Hematopoietic multipotent progenitor cell treated with erythropoietin and hydrocortisone succinate and interleukin-3 and kit ligand, for 17 days (in vitro differentiated cells): ENCODE measurements around the gene RYR1.
"Not testable (repeated sequence)": the region's sequence is repeated elsewhere in the genome, so short reads cannot be mapped to it uniquely, and the experiment has no call there.

Experiments used
- DNase-seq: peaks from one replicate; pipeline ENCODE4 v3.0.0-alpha.2; 2015; ENCODE audit warnings: low spot score

RYR1 gene

DNA sequence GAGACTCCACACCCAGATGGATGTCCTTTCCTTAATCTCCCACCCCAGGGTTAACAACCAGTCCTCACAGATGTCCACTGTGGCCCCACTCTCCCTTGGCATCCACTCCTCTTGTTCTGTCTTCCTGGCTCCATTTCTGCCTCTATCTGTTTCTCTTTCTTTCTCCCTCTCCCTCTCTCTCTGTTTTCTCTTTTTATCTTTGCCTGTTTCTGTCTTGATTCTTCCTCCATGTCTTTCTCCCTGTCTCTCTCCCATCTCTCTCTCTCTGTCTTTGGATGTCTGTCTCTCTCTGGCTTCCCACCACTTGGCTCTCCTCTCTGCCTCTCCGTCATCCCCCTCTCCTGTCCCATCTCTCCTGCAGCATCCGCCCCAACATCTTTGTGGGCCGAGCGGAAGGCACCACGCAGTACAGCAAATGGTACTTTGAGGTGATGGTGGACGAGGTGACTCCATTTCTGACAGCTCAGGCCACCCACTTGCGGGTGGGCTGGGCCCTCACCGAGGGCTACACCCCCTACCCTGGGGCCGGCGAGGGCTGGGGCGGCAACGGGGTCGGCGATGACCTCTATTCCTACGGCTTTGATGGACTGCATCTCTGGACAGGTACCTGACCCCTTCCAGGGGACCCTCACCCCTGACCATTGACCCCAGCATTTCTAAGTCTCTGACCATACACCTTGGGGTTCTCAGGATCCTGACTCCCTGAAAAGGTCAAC is 24.4 kb downstream of the RYR1 start:
- no peak for DNase-seq

DNA sequence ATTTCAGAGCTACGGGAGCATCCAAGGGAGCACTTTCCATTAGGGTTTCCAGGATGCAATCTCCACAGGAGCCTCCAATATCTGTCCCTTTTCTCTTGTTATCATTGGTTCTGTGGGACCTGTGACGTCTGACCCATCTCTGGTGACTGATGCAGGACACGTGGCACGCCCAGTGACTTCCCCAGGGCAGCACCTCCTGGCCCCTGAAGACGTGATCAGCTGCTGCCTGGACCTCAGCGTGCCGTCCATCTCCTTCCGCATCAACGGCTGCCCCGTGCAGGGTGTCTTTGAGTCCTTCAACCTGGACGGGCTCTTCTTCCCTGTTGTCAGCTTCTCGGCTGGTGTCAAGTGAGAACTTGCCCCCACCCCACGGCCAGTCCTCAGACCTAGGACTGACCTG is 25.5 kb downstream of the RYR1 start:
- no peak for DNase-seq

DNA sequence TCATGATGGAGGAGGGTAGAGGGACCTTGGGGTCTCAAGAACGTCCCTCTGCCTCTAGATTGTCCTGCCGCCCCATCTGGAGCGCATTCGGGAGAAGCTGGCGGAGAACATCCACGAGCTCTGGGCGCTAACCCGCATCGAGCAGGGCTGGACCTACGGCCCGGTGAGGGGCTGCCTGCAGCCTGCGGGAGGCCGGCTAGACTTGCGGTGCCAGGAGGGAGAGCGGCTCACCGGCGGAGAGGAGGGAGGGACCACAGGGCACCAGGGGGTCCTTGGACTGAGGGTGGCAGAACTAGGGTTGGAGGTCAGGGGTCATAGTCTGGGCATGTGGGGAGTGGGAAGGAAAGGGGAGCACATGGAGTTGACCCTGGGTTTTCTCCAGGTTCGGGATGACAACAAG is 29.9 kb downstream of the RYR1 start:
- DNase-seq = no peak

DNA sequence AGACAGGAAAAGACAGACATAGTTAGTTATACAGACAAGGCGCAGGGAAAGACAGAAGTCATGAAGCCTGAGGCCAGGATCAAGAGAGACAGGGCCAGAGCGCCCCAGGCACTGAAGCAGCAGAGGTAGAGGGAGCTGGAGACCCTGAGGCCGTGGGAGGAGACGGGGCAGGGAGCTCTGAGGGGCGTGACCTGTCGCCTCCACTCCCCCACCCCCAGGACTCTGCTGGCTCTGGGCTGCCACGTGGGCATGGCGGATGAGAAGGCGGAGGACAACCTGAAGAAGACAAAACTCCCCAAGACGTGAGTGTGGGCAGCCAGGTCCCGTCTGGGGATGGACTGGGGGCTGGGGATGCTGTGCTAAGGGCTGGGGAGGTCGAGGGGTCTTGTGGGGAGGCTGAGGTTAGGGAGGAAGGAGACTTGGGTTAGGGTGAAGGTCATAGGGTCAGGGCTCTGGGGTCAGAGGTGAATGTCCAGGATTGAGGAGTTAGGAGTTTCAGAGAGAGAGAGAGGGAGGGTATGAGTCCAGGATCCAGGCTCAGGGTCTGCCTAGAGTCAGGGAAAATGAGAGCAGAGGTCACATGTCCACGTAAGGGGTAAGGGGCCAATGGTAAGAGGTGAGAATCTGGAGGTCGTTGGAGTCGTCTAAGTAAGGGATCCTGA is 31.1 kb downstream of the RYR1 start:
- DNase-seq = no peak

DNA sequence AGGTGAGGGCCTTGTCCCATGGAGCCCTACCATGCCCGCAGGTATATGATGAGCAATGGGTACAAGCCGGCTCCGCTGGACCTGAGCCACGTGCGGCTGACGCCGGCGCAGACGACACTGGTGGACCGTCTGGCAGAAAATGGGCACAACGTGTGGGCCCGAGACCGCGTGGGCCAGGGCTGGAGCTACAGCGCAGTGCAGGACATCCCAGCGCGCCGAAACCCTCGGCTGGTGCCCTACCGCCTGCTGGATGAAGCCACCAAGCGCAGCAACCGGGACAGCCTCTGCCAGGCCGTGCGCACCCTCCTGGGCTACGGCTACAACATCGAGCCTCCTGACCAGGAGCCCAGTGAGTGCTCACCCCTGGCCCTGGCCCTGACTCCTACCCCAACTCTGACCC is 32.6 kb downstream of the RYR1 start:
- no peak for DNase-seq

DNA sequence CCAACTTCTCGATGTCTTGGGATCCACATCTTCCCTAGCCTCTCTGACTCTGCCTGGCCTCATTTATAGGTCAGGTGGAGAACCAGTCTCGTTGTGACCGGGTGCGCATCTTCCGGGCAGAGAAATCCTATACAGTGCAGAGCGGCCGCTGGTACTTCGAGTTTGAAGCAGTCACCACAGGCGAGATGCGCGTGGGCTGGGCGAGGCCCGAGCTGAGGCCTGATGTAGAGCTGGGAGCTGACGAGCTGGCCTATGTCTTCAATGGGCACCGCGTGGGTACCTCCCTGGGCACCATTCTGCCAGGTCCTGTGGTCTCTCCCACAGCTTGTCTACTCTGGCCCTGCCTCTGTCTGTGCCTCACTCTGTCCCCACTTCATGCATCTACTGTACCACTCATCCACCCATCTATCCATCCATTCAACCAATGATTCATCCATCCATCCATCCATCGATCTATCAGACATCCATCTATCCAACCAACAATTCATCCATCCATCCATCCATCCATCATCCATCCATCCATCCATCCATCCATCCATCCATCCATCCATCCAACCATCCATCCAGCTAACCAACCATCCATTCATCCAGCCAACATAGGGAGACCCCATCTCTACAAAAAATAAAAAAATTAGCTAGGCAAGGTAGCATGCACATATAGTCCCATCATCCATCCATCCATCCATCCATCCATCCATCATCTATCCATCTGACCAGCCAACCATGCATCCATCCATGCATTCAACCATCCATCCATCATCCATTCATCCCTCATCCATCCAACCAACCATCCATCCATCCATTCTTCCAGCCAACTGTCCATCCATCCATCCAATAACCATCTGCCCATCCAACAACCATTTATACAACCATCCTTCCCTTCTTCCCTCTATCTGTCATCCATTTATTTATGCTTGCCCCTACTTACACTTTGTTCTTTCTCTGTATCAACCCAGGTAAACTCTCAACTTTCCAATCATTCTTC is 34.3 kb downstream of the RYR1 start:
- no peak for DNase-seq

DNA sequence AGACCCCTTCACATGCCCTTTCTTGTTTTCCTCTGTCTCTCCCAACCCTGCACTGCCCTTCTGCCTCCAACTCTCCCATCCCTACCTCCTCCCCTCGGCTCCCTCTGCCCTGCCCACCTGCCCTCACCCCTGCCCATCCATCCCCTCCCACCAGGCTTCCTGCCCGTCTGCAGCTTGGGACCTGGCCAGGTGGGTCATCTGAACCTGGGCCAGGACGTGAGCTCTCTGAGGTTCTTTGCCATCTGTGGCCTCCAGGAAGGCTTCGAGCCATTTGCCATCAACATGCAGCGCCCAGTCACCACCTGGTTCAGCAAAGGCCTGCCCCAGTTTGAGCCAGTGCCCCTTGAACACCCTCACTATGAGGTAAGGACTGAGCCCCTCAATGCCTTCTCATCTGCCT is 35.7 kb downstream of the RYR1 start:
- no peak for DNase-seq

DNA sequence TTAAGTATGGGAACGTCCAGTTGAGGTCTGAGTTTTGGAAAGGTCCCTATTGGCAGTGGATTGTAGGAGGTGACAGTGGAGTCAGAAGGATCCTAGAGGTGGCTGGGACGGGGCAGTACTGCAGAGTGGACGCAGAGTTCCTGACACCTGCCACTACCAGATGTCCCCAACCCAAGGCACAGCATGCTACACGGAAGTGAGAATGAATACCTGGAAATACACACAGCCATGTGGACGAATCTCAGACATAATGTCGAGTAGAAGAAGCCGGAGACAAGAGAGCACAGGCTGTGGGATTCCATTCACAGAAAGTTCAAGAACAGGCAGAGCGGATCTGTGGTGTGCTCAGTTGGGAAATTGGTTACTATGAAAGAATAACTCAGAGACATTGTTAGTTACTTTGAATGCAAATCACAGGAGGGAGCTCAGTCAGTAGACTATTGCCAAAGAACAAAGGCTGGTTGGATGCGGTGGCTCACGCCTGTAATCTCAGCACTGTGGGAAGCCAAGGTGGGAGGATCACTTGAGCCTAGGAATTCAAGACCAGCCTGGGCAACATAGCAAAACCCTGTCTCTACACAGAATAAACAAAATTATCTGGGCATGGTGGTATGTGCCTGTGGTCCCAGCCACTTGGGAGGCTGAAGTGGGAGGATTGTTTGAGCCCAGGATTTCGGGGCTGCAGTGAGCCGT is 37.4 kb downstream of the RYR1 start:
- DNase-seq = no peak

DNA sequence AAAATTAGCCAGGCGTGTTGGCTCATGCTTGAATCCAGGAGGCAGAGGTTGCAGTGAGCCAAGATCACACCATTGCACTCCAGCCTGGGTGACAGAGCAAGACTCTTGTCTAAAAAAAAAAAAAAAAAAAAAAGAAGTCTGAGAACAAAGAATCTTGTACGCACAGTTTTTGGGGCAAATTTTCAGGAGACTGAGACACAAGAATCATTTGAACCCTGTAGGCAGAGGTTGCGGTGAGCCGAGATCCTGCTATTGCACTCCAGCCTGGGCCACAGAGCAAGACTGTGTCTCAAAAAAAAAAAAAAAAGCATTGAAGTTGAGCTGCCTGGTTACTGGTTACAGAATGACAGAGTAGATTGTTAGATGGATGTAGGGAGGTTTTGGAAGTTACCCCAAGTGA is 39.2 kb downstream of the RYR1 start:
- not testable (repeated sequence) for DNase-seq

DNA sequence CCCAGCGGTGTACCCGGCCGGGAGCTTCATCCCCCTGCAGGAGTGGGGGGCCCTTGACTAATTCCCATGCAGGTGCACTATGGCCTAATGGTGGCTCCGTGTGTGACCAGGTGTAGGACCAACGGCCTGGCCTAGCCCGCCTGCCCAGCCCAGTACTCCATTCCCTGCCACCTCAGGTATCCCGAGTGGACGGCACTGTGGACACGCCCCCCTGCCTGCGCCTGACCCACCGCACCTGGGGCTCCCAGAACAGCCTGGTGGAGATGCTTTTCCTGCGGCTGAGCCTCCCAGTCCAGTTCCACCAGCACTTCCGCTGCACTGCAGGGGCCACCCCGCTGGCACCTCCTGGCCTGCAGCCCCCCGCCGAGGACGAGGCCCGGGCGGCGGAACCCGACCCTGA is 39.7 kb downstream of the RYR1 start:
- DNase-seq = no peak

DNA sequence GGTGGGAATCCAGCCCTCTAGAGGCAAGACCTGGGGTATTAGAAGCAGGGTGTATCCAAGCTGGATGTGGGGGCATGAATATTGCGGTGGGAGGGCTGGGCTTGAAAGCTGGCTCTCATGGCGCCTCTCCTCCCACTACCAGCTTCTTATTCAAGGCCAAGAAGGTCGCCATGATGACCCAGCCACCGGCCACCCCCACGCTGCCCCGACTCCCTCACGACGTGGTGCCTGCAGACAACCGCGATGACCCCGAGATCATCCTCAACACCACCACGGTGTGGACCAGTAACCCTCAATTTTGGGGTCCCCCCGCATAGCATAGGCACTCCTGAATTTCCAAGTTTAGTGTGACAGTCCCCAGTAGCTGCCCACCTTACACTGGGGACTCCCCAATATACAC is 41.7 kb downstream of the RYR1 start:
- no peak for DNase-seq

DNA sequence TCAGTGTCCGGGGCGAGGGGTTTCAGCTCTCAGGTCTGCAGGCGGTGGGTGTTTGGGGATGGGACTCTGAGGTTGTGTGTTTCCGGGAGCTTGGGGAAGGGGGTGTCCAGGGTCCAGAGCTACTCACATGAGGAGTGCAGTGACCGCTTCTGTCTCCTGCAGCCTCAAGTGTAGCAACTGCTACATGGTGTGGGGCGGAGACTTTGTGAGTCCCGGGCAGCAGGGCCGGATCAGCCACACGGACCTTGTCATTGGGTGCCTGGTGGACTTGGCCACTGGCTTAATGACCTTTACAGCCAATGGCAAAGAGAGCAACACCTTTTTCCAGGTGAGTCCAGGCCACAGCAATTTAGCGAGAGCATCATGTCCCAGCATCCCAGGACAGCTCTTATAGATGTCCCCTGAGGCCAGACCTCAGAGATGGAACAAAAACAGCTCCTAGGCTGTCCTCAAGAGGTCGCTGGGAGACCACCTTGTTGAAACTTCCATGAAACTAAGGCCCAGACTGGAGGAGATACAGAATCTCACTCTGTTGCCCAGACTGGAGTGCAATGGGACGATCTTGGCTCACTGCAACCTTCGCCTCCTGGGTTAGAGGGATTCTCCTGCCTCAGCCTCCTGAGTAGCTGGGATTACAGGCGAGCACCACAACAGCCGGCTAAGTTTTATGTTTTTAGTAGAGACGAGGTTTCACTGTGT is 44.9 kb downstream of the RYR1 start:
- DNase-seq = peak; percentile 7

DNA sequence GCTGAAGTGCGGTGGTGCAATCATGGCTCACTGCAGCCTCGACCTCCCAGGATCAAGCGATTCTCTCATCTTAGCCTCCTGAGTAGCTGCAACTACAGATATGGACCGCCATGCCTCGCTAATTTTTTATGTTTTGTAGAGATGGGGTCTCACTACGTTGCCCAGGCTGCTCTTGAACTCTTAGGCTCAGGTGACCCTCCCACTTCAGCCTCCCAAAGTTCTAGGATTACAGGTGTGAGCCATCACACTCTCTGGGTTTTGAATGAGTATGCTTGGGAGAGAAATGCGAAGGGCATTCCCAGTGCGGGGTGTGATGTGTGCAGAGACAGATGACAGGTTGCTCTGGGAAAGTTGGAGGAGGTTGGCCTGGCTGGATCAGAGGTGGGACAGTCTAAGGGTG is 49.0 kb downstream of the RYR1 start:
- DNase-seq = no peak

DNA sequence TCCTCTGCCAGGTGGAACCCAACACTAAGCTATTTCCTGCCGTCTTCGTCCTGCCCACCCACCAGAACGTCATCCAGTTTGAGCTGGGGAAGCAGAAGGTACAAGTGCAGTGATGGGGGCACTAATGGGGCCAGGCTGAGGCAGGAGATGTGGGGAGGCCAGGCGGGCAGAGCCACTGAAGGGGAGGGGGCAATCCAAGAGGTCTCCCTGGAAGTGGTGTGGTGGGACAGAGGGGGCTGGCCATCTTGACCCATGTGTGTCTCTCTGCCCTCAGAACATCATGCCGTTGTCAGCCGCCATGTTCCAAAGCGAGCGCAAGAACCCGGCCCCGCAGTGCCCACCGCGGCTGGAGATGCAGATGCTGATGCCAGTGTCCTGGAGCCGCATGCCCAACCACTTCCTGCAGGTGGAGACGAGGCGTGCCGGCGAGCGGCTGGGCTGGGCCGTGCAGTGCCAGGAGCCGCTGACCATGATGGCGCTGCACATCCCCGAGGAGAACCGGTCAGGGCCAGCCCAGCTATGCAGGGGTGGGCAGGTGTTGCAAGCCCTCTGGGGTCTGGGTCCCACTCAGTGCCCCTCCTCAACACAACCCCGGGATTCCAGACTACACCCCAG is 49.6 kb downstream of the RYR1 start:
- DNase-seq = no peak

DNA sequence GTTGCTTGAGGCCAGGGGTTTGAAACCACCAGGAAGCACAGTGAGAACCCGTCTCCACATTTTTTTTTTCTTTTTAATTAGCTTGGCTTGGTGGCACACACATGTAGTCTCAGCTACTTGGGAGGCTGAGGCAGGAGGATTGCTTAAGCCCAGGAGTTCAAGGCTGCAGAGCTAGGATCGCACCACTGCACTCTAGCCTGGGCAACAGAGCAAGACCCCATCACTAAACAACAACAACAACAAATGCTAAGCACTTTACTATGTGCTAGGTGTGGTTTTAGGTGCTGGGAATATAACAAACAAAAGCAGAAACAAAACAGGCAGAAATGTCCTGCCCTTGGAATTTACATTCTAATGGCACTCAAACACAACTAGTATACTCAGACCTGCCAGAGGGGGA is 51.3 kb downstream of the RYR1 start:
- no peak for DNase-seq

DNA sequence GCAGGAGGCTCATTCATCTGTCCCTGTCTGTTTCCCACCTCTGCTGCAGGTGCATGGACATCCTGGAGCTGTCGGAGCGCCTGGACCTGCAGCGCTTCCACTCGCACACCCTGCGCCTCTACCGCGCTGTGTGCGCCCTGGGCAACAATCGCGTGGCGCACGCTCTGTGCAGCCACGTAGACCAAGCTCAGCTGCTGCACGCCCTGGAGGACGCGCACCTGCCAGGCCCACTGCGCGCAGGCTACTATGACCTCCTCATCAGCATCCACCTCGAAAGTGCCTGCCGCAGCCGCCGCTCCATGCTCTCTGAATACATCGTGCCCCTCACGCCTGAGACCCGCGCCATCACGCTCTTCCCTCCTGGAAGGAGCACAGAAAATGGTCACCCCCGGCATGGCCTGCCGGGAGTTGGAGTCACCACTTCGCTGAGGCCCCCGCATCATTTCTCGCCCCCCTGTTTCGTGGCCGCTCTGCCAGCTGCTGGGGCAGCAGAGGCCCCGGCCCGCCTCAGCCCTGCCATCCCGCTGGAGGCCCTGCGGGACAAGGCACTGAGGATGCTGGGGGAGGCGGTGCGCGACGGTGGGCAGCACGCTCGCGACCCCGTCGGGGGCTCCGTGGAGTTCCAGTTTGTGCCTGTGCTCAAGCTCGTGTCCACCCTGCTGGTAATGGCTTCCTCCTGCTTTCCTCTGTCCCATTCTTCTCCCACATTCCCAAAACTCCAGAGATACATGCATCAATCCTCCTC is 52.2 kb downstream of the RYR1 start:
- no peak for DNase-seq

DNA sequence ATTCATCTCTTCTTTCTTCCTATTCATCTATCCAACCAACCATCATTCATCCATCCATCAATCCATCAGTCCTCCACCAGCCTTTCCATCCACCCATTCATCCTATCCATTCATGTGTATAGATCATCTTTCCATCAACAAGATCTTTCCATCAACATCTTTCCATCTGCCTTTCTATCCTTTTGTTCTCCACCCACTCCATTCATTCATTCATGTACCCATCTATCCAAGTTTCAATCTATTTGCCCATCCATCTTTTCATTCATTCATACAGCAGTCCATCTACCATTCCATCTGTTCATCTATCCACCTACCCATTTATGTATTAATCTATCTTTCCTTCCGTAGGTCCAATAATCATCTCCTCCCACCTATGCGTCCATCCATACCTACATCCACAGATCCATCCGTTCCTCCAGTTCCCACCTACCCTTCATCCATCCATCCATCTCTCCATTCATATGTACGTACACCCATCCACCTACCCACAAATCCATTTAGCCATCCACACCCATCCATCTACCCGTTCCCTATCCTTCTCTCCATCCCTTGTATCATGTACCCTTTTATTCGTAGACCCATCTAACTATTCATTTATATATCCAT is 53.3 kb downstream of the RYR1 start:
- DNase-seq = no peak

DNA sequence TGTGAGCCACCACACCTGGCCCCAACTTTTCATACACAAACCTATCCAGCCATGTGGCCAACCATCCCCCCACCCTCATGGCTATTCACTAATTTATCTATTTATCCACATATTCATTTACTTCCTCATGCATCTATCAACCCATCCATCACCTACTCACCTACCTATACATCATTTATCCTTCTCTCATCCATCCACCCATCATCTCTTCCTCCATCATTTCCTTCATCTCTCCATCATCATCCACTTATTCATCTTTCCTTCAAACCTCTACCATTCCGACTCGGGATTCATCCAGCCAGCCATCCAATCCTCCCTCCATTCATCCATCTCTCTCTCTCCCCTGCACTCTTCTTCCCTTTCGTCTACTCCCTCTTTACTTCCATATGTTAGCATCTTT is 54.6 kb downstream of the RYR1 start:
- no peak for DNase-seq

DNA sequence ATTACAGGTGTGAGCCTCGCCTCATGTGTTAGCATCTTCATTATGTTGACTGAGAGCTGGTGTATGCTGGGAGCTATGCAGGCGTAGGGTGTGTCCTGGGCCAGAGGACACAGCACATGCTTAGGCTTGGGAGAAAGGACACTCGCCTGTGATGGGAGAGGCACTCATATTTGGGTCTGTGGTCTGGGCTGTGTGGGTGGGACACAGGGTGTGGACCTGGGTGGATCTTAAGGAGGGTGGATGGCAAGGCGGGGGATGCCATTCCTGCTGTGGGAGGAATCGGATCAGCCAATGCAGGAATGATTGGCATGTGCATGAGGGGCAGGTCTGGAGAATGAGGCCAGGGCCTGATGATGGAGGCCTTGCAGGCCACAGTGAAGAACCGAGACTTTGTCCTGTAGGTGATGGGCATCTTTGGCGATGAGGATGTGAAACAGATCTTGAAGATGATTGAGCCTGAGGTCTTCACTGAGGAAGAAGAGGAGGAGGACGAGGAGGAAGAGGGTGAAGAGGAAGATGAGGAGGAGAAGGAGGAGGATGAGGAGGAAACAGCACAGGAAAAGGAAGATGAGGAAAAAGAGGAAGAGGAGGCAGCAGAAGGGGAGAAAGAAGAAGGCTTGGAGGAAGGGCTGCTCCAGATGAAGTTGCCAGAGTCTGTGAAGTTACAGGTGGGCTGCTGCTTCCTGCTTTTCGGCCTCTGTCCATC is 55.4 kb downstream of the RYR1 start:
- no peak for DNase-seq
